Smooth muscle cell (in vitro differentiated cells): ENCODE measurements around the gene TEAD1. TPM values are rescaled to one million over a fixed set of nuclear protein-coding genes. Genes with fewer than 3 reads are reported as not detected.

Experiments
- DNase-seq: peaks from one replicate; lab custom pipeline; 2025; ENCODE audit not compliant: unreplicated experiment; lab: John Stamatoyannopoulos, UW
- H2AFZ ChIP-seq: fragments of 200-600 bp; sonication (generic); 2 replicates; pipeline ENCODE4 v1.6.0; 2016; ENCODE audit warnings: antibody characterized with exemption, low read depth, mild to moderate bottlenecking
- H3F3A ChIP-seq: fragments of 200-600 bp; sonication (generic); 2 replicates; pipeline ENCODE4 v1.6.0; 2017; ENCODE audit warnings: antibody characterized with exemption, low read depth
- H3K27ac ChIP-seq: fragments of 200-600 bp; sonication (generic); 2 replicates; pipeline ENCODE4 v1.5.1; 2016; ENCODE audit warnings: low read depth, mild to moderate bottlenecking
- H3K27me3 ChIP-seq: fragments of 200-600 bp; sonication (generic); 2 replicates; pipeline ENCODE4 v1.6.1; 2016; ENCODE audit warnings: low read depth, mild to moderate bottlenecking
- H3K36me3 ChIP-seq: fragments of 200-600 bp; sonication (generic); 2 replicates; pipeline ENCODE4 v1.5.1; 2016; ENCODE audit warnings: low read depth
- H3K4me1 ChIP-seq: fragments of 200-600 bp; sonication (generic); 2 replicates; pipeline ENCODE4 v1.5.1; 2016; ENCODE audit warnings: low read depth
- H3K4me2 ChIP-seq: fragments of 200-600 bp; sonication (generic); 2 replicates; pipeline ENCODE4 v1.6.0; 2016; ENCODE audit warnings: mild to moderate bottlenecking
- H3K4me3 ChIP-seq: fragments of 200-600 bp; sonication (generic); 2 replicates; pipeline ENCODE4 v1.5.1; 2016; ENCODE audit warnings: mild to moderate bottlenecking
- H3K79me2 ChIP-seq: fragments of 200-600 bp; sonication (generic); 2 replicates; pipeline ENCODE4 v1.6.0; 2016; ENCODE audit warnings: low read depth, mild to moderate bottlenecking
- H3K9ac ChIP-seq: fragments of 200-600 bp; sonication (generic); 2 replicates; pipeline ENCODE4 v1.6.0; 2016; ENCODE audit warnings: low read depth
- H3K9me3 ChIP-seq: fragments of 200-600 bp; sonication (generic); replicated peaks from 2 replicates; pipeline ENCODE4 v1.5.1; 2016; ENCODE audit warnings: low read depth
- H4K20me1 ChIP-seq: fragments of 200-600 bp; sonication (generic); 2 replicates; pipeline ENCODE4 v1.6.0; 2016; ENCODE audit warnings: low read depth
- CTCF ChIP-seq: fragments of 200-600 bp; sonication (generic); IDR thresholded peaks from 2 replicates; pipeline ENCODE4 v1.5.1; 2017; ENCODE audit warnings: borderline replicate concordance, mild to moderate bottlenecking, antibody characterized with exemption; ENCODE audit not compliant: insufficient read depth, poor library complexity, severe bottlenecking
- WGBS: methylation state at CpG from one replicate; pipeline ENCODE4 v1.1.7; 2016; ENCODE audit warnings: low lambda C conversion rate; 5-methylcytosine and 5-hydroxymethylcytosine counted together
- polyA plus RNA-seq: library from polyadenylated mRNA; unstranded; fragments of >200 nt; fragmentation: Nextera tagmentation; extraction: Ambion mirVana; gene quantifications from 2 replicates; pipeline ENCODE4 v1.2.1, GENCODE V29; 2016
- total RNA-seq: library from RNA; depleted of rRNA; stranded (reverse); fragments of >200 nt; gene quantifications from 2 replicates; pipeline ENCODE4 v1.2.3, GENCODE V29; 2014

The TEAD1 gene
- total and polyA plus RNA-seq, 2 experiments from 2014 or later = 63.0 to 181 TPM

DNA sequence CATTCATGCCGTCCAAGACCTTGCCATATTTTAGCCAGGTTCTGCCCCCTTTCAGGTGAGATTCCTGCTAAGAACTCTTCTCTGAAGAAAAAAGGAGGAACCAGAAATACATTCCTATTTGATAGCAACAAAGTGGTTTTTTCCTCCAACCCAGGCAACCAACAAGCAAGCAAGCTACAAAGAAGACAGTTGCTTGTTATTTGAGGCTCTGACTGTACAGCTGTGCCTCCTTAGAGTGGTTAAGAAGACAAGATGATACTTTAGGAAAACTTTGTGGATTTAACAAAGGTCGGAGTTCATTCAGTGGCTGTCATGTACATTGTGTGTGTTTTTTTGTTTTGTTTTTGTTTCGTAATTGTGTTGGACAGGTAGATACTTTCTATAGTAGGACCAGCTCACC is 21.7 kb downstream of the TEAD1 start:
- peak overlapping the region; percentile 93 for H3K9ac ChIP-seq
- no peak for DNase-seq
- H3K79me2 ChIP-seq = peaks cover 79% of the 10 kb centered on the region
- peak overlapping the region; percentile 99 for H3K27ac ChIP-seq
- peak overlapping the region; percentile 79 for H3K4me2 ChIP-seq
- no peaks in the 10 kb centered on the region for H3K9me3 ChIP-seq
- H3K4me3 ChIP-seq = no peak overlapping the region
- peaks cover 4% of the 10 kb centered on the region for H4K20me1 ChIP-seq
- no peaks in the 10 kb centered on the region for H3K36me3 ChIP-seq
- no peak overlapping the region for H2AFZ ChIP-seq
- H3K27me3 ChIP-seq = no peaks in the 10 kb centered on the region
- no peak for TF ChIP-seq CTCF
- H3K4me1 ChIP-seq = peaks cover 91% of the 10 kb centered on the region
- H3F3A ChIP-seq = peaks cover 45% of the 10 kb centered on the region
- WGBS = 89% methylated on average over 3 of the region's 3 CpGs

DNA sequence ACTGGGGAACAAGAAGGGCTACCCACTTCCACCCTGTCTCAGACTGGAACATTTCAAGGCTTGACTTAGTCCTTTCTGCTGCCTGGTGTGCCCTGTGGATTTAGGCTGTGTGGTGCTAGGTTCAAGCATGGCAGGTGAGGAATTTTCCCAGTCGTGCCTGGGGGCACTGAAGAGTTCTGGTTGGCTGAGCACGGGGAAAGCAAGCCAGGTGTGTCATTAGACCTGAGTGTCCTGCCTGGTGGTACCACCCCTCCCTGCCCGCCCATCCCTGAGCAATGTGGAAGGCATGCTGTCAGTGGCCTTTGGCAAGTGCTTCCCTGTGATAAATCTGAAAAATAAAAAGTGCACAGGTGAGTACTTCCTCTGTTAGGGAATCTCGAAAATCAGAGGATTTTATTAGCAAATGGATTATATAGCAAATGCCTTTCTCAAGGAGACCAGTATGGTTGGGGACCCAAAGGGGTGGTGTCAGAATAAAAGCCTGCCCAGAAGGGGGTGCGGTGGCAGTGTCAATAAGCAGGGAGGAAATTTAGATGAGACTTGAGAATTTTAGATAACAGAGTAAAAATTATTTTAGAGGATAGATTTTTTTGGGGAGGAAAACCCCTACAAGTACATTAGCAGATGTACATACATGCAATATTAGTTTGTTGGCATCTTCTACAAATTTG is 22.8 kb downstream of the TEAD1 start:
- no peaks in the 10 kb centered on the region for H3K27me3 ChIP-seq
- WGBS = 70% methylated on average over 5 of the region's 5 CpGs

GRCh38 chr11:12698048-12698447 is 23.8 kb downstream of the TEAD1 start:
- Histone ChIP-seq H3K27ac (peak overlapping the region; percentile 99), H3K36me3 (no peaks in the 10 kb centered on the region), H3F3A (peaks cover 34% of the 10 kb centered on the region), H3K4me3 (no peak overlapping the region), H3K4me1 (peaks cover 84% of the 10 kb centered on the region), H3K4me2 (peak overlapping the region; percentile 79), H3K9ac (peak overlapping the region; percentile 6), H3K9me3 (no peaks in the 10 kb centered on the region), H4K20me1 (peaks cover 24% of the 10 kb centered on the region), H3K27me3 (no peaks in the 10 kb centered on the region), H2AFZ (no peak overlapping the region), H3K79me2 (peaks cover 87% of the 10 kb centered on the region)
- DNase-seq = no peak
- TF ChIP-seq CTCF = no peak
- 34% methylated on average over 5 of the region's 5 CpGs for WGBS

More for the DNA sequence above, 22.8 kb downstream of the TEAD1 start:
- Histone ChIP-seq H4K20me1 (peaks cover 14% of the 10 kb centered on the region), H3K9me3 (no peaks in the 10 kb centered on the region), H3K36me3 (no peaks in the 10 kb centered on the region), H3F3A (peaks cover 44% of the 10 kb centered on the region), H2AFZ (no peak overlapping the region), H3K4me3 (no peak overlapping the region), H3K4me2 (peak overlapping the region; percentile 79), H3K4me1 (peaks cover 92% of the 10 kb centered on the region), H3K9ac (peak overlapping the region; percentile 6), H3K27ac (peak overlapping the region; percentile 99), H3K79me2 (peaks cover 79% of the 10 kb centered on the region)
- no peak for DNase-seq
- no peak for TF ChIP-seq CTCF
